Hepatocyte (in vitro differentiated cells): ENCODE results near the gene CPT1B. TPM values are rescaled to one million over a fixed set of nuclear protein-coding genes. Genes with fewer than 3 reads are reported as not detected.

ENCODE experiments used
- DNase-seq: peaks from one replicate; pipeline ENCODE4 v3.0.0-alpha.2; 2016; ENCODE audit warnings: low spot score
- H2AFZ ChIP-seq: fragments of 200-600 bp; sonication (generic); 2 replicates; pipeline ENCODE4 v1.6.0; 2016; ENCODE audit warnings: antibody characterized with exemption, mild to moderate bottlenecking
- H3K27ac ChIP-seq: fragments of 200-600 bp; sonication (generic); 2 replicates; pipeline ENCODE4 v1.5.1; 2016; ENCODE audit warnings: mild to moderate bottlenecking
- H3K27me3 ChIP-seq: fragments of 200-600 bp; sonication (generic); 2 replicates; pipeline ENCODE4 v1.6.1; 2016
- H3K36me3 ChIP-seq: fragments of 200-600 bp; sonication (generic); replicated peaks from 2 replicates; pipeline ENCODE4 v1.5.1; 2016; ENCODE audit warnings: low read depth; ENCODE audit not compliant: insufficient read depth
- H3K4me1 ChIP-seq: fragments of 200-600 bp; sonication (generic); 2 replicates; pipeline ENCODE4 v1.5.1; 2016; ENCODE audit warnings: mild to moderate bottlenecking, moderate library complexity; ENCODE audit not compliant: insufficient read depth
- H3K4me2 ChIP-seq: fragments of 200-600 bp; sonication (generic); 2 replicates; pipeline ENCODE4 v1.6.0; 2016
- H3K4me3 ChIP-seq: fragments of 200-600 bp; sonication (generic); 2 replicates; pipeline ENCODE4 v1.5.1; 2016; ENCODE audit warnings: mild to moderate bottlenecking
- H3K79me2 ChIP-seq: fragments of 200-600 bp; sonication (generic); 2 replicates; pipeline ENCODE4 v1.6.0; 2017; ENCODE audit warnings: mild to moderate bottlenecking
- H3K9me2 ChIP-seq: fragments of 200-600 bp; sonication (generic); replicated peaks from 2 replicates; pipeline ENCODE4 v1.6.0; 2017; ENCODE audit warnings: mild to moderate bottlenecking; ENCODE audit not compliant: insufficient read depth
- H3K9me3 ChIP-seq: fragments of 200-600 bp; sonication (generic); 2 replicates; pipeline ENCODE4 v1.5.1; 2016; ENCODE audit warnings: low read depth, mild to moderate bottlenecking
- H4K20me1 ChIP-seq: fragments of 200-600 bp; sonication (generic); 2 replicates; pipeline ENCODE4 v1.6.0; 2016; ENCODE audit warnings: mild to moderate bottlenecking; ENCODE audit not compliant: insufficient read depth, poor library complexity, severe bottlenecking
- CTCF ChIP-seq: fragments of 200-600 bp; sonication (generic); IDR thresholded peaks from 2 replicates; pipeline ENCODE4 v1.5.1; 2016; ENCODE audit warnings: antibody characterized with exemption, mild to moderate bottlenecking; ENCODE audit not compliant: poor library complexity
- EZH2 ChIP-seq: fragments of 200-600 bp; sonication (generic); IDR thresholded peaks from 2 replicates; pipeline ENCODE4 v1.6.1; 2016; ENCODE audit warnings: antibody characterized with exemption, mild to moderate bottlenecking, borderline replicate concordance
- EZH2phosphoT487 ChIP-seq: fragments of 200-600 bp; sonication (generic); IDR thresholded peaks from one replicate; pipeline ENCODE4 v1.6.1; 2018; ENCODE audit warnings: antibody characterized with exemption, mild to moderate bottlenecking, low read depth, moderate library complexity; ENCODE audit not compliant: unreplicated experiment, severe bottlenecking
- WGBS: methylation state at CpG from one replicate; pipeline ENCODE4 v1.1.6; 2016; ENCODE audit warnings: low lambda C conversion rate; ENCODE audit errors: missing lambda C conversion rate; 5-methylcytosine and 5-hydroxymethylcytosine counted together
- polyA plus RNA-seq: library from polyadenylated mRNA; unstranded; fragments of >200 nt; fragmentation: Nextera tagmentation; extraction: Ambion mirVana; gene quantifications from 2 replicates; pipeline ENCODE4 v1.2.1, GENCODE V29; 2016
- total RNA-seq: library from RNA; depleted of rRNA; stranded (reverse); fragments of >200 nt; gene quantifications from 2 replicates; pipeline ENCODE4 v1.2.3, GENCODE V29; 2014

CPT1B gene
- total and polyA plus RNA-seq, 2 experiments from 2014 or later: 27.5 to 64.0 TPM

DNA sequence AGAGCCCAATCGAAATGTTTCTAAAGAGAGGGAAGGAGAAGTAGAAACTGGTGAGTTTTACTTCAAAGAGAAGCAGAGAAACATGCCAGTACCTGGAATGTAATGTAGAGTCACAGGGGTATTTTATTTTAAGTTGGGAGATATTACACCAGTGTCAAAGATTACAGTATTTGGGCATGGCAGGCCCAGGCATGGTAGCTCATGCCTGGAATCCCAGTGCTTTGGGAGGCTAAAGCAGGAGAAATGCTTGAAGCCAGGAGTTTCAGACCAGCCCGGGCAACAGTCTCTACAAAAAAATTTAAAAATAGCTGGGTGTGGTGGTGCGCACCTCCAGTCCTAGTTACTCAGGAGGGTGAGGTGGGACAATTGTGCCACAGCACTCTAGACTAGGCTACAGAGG lies 18.2 kb downstream of the CPT1B start:
- no peaks in the 10 kb centered on the region for H3K36me3 ChIP-seq
- no peak overlapping the region for H2AFZ ChIP-seq
- H3K4me1 ChIP-seq: peaks cover 12% of the 10 kb centered on the region
- WGBS: 89% methylated on average over 3 of the region's 3 CpGs
- H4K20me1 ChIP-seq: no peaks in the 10 kb centered on the region
- DNase-seq: no peak
- no peaks in the 10 kb centered on the region for H3K27me3 ChIP-seq
- no peaks in the 10 kb centered on the region for H3K79me2 ChIP-seq
- no peaks in the 10 kb centered on the region for H3K9me3 ChIP-seq
- no peaks in the 10 kb centered on the region for H3K9me2 ChIP-seq
- no peak overlapping the region for H3K27ac ChIP-seq
- no peak overlapping the region for H3K4me2 ChIP-seq
- no peak overlapping the region for H3K4me3 ChIP-seq
- TF ChIP-seq EZH2 (no peak), EZH2phosphoT487 (no peak), CTCF (no peak)

GRCh38 chr22:50556703-50557102 lies 21.5 kb downstream of the CPT1B start:
- H4K20me1 ChIP-seq: no peaks in the 10 kb centered on the region
- no peaks in the 10 kb centered on the region for H3K9me2 ChIP-seq
- H3K27ac ChIP-seq: no peak overlapping the region
- TF ChIP-seq EZH2phosphoT487: no peak
- no peak for TF ChIP-seq EZH2
- TF ChIP-seq CTCF: no peak
- H3K4me3 ChIP-seq: no peak overlapping the region
- H2AFZ ChIP-seq: no peak overlapping the region
- WGBS: 91% methylated on average over 5 of the region's 5 CpGs
- no peaks in the 10 kb centered on the region for H3K36me3 ChIP-seq
- H3K4me2 ChIP-seq: no peak overlapping the region
- no peaks in the 10 kb centered on the region for H3K9me3 ChIP-seq
- no peaks in the 10 kb centered on the region for H3K4me1 ChIP-seq
- H3K27me3 ChIP-seq: no peaks in the 10 kb centered on the region
- no peaks in the 10 kb centered on the region for H3K79me2 ChIP-seq
- no peak for DNase-seq

DNA sequence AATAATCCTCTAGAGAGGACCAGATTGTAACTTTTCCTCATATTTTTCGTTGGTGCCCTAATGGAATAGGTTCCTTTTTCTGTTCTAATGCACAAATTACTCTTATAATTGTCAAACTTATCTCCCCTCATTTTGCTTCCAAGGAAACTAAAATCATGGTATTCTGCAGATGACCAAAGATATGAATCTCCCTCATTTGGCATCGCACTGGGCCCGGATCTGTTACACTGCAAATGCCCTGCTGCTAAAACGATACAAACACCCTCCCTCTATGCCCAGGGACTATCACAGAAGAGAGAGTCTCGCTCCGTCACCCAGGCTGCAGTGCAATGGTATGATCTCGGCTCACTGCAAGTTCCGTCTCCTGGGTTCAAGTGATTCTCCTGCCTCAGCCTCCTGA lies 24.9 kb downstream of the CPT1B start:
- no peak overlapping the region for H2AFZ ChIP-seq
- no peaks in the 10 kb centered on the region for H3K79me2 ChIP-seq
- no peaks in the 10 kb centered on the region for H3K9me3 ChIP-seq
- H3K4me3 ChIP-seq: no peak overlapping the region
- 77% methylated on average over 8 of the region's 8 CpGs for WGBS
- DNase-seq: no peak
- no peaks in the 10 kb centered on the region for H4K20me1 ChIP-seq
- H3K36me3 ChIP-seq: no peaks in the 10 kb centered on the region
- H3K4me1 ChIP-seq: no peaks in the 10 kb centered on the region
- no peaks in the 10 kb centered on the region for H3K27me3 ChIP-seq
- H3K4me2 ChIP-seq: no peak overlapping the region
- H3K9me2 ChIP-seq: no peaks in the 10 kb centered on the region
- H3K27ac ChIP-seq: no peak overlapping the region
- no peak for TF ChIP-seq EZH2
- TF ChIP-seq CTCF: no peak
- no peak for TF ChIP-seq EZH2phosphoT487

- Histone ChIP-seq H2AFZ (no peak overlapping the region), H3K27me3 (no peaks in the 10 kb centered on the region)
- DNase-seq: no peak
Observed at GRCh38 chr22:50551160-50551752, 27.0 kb downstream of the CPT1B start.

More at GRCh38 chr22:50551160-50551752, 27.0 kb downstream of the CPT1B start:
- no peak overlapping the region for H3K4me3 ChIP-seq
- no peak for TF ChIP-seq EZH2
- no peak for TF ChIP-seq CTCF
- TF ChIP-seq EZH2phosphoT487: no peak
- H3K9me3 ChIP-seq: no peaks in the 10 kb centered on the region
- no peaks in the 10 kb centered on the region for H3K9me2 ChIP-seq
- H3K36me3 ChIP-seq: no peaks in the 10 kb centered on the region
- no peaks in the 10 kb centered on the region for H3K4me1 ChIP-seq
- H4K20me1 ChIP-seq: no peaks in the 10 kb centered on the region
- 95% methylated on average over 11 of the region's 11 CpGs for WGBS
- no peak overlapping the region for H3K4me2 ChIP-seq
- no peak overlapping the region for H3K27ac ChIP-seq
- no peaks in the 10 kb centered on the region for H3K79me2 ChIP-seq
